Middle frontal gyrus (tissue), 1 donor: ENCODE measurements around the gene GSN.

Source experiments
- DNase-seq: peaks from one replicate; pipeline ENCODE4 v3.0.0-alpha.2; 2015; ENCODE audit warnings: low spot score; ENCODE audit errors: extremely low spot score

GSN gene

GRCh38 chr9:121242959-121243346 lies 25.0 kb upstream of the GSN start:
- no peak for DNase-seq

GRCh38 chr9:121246821-121247561 lies 21.0 kb upstream of the GSN start:
- DNase-seq: no peak

- no peak for DNase-seq
Measured at GRCh38 chr9:121249563-121249962, 18.4 kb upstream of the GSN start.

- DNase-seq: no peak
Measured at GRCh38 chr9:121252104-121252851, 15.7 kb upstream of the GSN start.

- DNase-seq: no peak
Measured at GRCh38 chr9:121253162-121253561, 14.8 kb upstream of the GSN start.

GRCh38 chr9:121253821-121254501 lies 14.0 kb upstream of the GSN start:
- DNase-seq: no peak

- DNase-seq: no peak
Measured at GRCh38 chr9:121259498-121259897, 8.5 kb upstream of the GSN start.

- DNase-seq: no peak
Measured at GRCh38 chr9:121259935-121260334, 8.0 kb upstream of the GSN start.

- no peak for DNase-seq
Measured at GRCh38 chr9:121260457-121261106, 7.4 kb upstream of the GSN start.

GRCh38 chr9:121261107-121261460 lies 6.9 kb upstream of the GSN start:
- DNase-seq: peak; percentile 56

GRCh38 chr9:121261755-121262154 lies 6.2 kb upstream of the GSN start:
- no peak for DNase-seq

GRCh38 chr9:121262423-121262822 lies 5.5 kb upstream of the GSN start:
- DNase-seq: no peak

GRCh38 chr9:121262953-121263352 lies 5.0 kb upstream of the GSN start:
- DNase-seq: no peak

GRCh38 chr9:121266356-121266755 lies 1.6 kb upstream of the GSN start:
- no peak for DNase-seq

GRCh38 chr9:121266906-121267650 lies 884 bp upstream of the GSN start:
- DNase-seq: no peak

GRCh38 chr9:121268598-121268850 lies 562 bp downstream of the GSN start:
- no peak for DNase-seq

- no peak for DNase-seq
Measured at GRCh38 chr9:121268851-121269641, 1.1 kb downstream of the GSN start.

GRCh38 chr9:121269642-121270254 lies 1.8 kb downstream of the GSN start:
- DNase-seq: no peak

- DNase-seq: no peak
Measured at GRCh38 chr9:121271368-121272341, 3.7 kb downstream of the GSN start.
